Right atrium auricular region (tissue), 2 donors: Measurements from ENCODE around the gene WWOX. TPM values are rescaled to one million over a fixed set of nuclear protein-coding genes. Genes with fewer than 3 reads are reported as not detected.

ENCODE experiments used
- DNase-seq: peaks from one replicate; pipeline ENCODE4 v3.0.0-alpha.2; 2019; ENCODE audit warnings: low spot score
- H3K27ac ChIP-seq, 2 donors: fragments of 200-600 bp; sonication (generic); 1 replicate in 1 of 2; 2 replicates in 1 of 2; pipeline ENCODE4 v1.5.1; 2016 to 2019
- H3K27me3 ChIP-seq, 2 donors: fragments of 200-600 bp; sonication (generic); one replicate each; pipeline versions ENCODE4 v1.5.1 to v1.6.0; 2017 to 2019
- H3K36me3 ChIP-seq: fragments of 200-600 bp; sonication (generic); one replicate; pipeline ENCODE4 v1.5.1; 2016
- H3K4me1 ChIP-seq, 2 donors: fragments of 200-600 bp; sonication (generic); one replicate each; pipeline versions ENCODE4 v1.5.1 to v1.6.0; 2017 to 2019
- H3K4me3 ChIP-seq, 2 donors: fragments of 200-600 bp; sonication (generic); 1 replicate in 1 of 2; 2 replicates in 1 of 2; pipeline ENCODE4 v1.5.1; 2017 to 2019; ENCODE audit warnings: mild to moderate bottlenecking in 1 of 2, moderate library complexity in 1 of 2
- H3K9me3 ChIP-seq, 2 donors: fragments of 200-600 bp; sonication (generic); one replicate each; pipeline ENCODE4 v1.5.1; 2019
- total RNA-seq, 2 donors: library from RNA; depleted of rRNA; stranded (reverse); fragments of >200 nt; gene quantifications; one replicate each; pipeline ENCODE4 v1.1.0, GENCODE V29; 2016
- TF ChIP-seq, protein P1 (sequence below), 2 donors: fragments of 200-600 bp; sonication (generic); IDR thresholded peaks; one replicate each; pipeline ENCODE4 v1.5.1; 2019; ENCODE audit warnings: antibody characterized with exemption in 2 of 2

Gene WWOX
- total RNA-seq, 2 donors from 2014 or later: 14.8 to 20.8 TPM

DNA sequence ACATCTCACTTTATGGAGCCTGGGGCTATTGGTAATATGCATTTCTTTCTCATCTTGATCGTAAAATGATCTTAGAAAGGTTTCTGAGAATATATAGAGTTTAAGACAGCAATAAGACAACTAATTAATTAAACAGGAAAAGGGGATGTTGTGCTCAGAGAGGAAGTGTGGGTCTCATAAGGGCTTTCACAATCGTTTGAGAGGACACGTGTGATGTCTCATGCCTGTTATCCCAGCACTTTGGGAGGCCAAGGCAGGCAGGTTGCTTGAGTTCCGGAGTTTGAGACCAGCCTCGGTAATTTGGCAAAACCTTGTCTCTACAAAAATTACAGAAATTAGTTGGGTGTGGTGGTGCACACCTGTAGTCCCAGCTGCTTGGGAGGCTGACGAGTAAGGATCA, 295.6 kb downstream of the WWOX start:
- no peaks in the 10 kb centered on the region for H3K9me3 ChIP-seq
- H3K4me3 ChIP-seq: no peak overlapping the region
- TF ChIP-seq, protein P1, sequence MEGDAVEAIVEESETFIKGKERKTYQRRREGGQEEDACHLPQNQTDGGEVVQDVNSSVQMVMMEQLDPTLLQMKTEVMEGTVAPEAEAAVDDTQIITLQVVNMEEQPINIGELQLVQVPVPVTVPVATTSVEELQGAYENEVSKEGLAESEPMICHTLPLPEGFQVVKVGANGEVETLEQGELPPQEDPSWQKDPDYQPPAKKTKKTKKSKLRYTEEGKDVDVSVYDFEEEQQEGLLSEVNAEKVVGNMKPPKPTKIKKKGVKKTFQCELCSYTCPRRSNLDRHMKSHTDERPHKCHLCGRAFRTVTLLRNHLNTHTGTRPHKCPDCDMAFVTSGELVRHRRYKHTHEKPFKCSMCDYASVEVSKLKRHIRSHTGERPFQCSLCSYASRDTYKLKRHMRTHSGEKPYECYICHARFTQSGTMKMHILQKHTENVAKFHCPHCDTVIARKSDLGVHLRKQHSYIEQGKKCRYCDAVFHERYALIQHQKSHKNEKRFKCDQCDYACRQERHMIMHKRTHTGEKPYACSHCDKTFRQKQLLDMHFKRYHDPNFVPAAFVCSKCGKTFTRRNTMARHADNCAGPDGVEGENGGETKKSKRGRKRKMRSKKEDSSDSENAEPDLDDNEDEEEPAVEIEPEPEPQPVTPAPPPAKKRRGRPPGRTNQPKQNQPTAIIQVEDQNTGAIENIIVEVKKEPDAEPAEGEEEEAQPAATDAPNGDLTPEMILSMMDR (IDR thresholded peaks at IDR 0.05): no peak
- no peak for DNase-seq
- peaks cover 0 to 13% of the 10 kb centered on the region in 2 donors for H3K4me1 ChIP-seq
- H3K27ac ChIP-seq: no peak overlapping the region
- H3K36me3 ChIP-seq: no peaks in the 10 kb centered on the region
- H3K27me3 ChIP-seq: no peaks in the 10 kb centered on the region

DNA sequence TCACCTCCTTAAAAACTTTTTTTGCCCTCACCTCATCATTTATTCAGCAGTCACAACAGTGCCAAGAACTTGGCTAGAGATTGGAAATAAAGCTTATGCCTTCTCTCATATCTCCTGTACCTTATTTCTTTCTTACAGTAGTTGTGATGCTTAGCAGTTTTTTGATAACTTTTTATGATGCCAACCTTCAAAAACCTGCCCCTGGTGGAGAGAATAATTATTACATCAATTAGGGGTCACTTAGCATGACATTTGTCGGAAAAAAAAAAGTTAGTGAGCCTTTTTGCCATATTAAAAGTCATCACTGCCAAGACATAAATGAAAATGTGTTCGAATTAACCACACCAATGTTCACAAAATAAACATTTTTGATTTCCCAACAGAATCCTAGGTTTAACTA, 296.6 kb downstream of the WWOX start:
- DNase-seq: no peak
- H3K9me3 ChIP-seq: no peaks in the 10 kb centered on the region

DNA sequence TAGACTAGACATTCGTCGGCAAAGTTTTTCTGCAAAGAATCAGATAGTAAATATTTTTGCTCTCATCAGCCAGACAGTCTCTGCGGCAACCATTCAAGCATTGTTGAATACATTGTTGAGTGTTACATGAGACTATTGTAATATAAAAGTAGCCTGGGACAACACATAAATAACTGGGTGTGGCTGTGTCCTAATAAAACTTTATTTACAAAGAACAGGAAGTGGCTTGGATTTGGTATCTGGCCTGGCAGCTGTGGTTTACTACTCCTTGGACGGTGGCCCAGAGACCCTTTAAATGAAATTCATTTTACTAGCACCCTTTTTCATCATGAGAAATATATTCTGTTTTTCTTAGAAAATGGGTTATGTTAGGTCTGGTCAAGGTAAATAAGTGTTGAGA, 297.2 kb downstream of the WWOX start:
- Histone ChIP-seq H3K36me3 (no peaks in the 10 kb centered on the region), H3K27me3 (no peaks in the 10 kb centered on the region), H3K27ac (no peak overlapping the region), H3K9me3 (no peaks in the 10 kb centered on the region), H3K4me1 (no peaks in the 10 kb centered on the region), H3K4me3 (no peak overlapping the region)
- DNase-seq: no peak
- TF ChIP-seq, protein P1 (IDR thresholded peaks at IDR 0.05): no peak

More for the DNA sequence above, 296.6 kb downstream of the WWOX start:
- TF ChIP-seq, protein P1 (IDR thresholded peaks at IDR 0.05): peak in 1 of 2 donors; percentile 54
- Histone ChIP-seq H3K4me1 (peaks cover 0 to 3% of the 10 kb centered on the region in 2 donors), H3K36me3 (no peaks in the 10 kb centered on the region), H3K4me3 (no peak overlapping the region), H3K27ac (no peak overlapping the region), H3K27me3 (no peaks in the 10 kb centered on the region)

DNA sequence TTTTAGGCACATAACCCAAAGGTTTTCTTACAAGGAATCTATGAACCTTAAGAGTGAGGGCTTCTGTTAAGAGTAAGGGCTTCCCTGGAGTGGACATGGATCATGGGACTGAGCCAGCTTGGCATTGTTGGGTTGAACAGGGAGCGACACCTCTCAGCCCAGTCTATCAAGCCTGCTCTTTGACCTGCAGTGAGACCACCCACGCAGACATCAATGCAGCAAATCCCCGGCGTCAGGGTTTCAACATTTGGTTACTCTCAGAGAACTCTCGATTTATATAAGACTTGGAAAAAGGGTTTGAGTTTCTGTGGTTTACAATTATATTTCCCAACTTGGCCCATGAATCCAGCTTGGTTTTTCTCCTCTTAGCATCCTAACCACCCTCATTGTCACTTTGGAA, 299.9 kb downstream of the WWOX start:
- Histone ChIP-seq H3K27ac (no peak overlapping the region), H3K9me3 (no peaks in the 10 kb centered on the region), H3K4me3 (no peak overlapping the region), H3K4me1 (no peaks in the 10 kb centered on the region), H3K27me3 (no peaks in the 10 kb centered on the region), H3K36me3 (no peaks in the 10 kb centered on the region)
- TF ChIP-seq, protein P1 (IDR thresholded peaks at IDR 0.05): no peak
- DNase-seq: no peak

DNA sequence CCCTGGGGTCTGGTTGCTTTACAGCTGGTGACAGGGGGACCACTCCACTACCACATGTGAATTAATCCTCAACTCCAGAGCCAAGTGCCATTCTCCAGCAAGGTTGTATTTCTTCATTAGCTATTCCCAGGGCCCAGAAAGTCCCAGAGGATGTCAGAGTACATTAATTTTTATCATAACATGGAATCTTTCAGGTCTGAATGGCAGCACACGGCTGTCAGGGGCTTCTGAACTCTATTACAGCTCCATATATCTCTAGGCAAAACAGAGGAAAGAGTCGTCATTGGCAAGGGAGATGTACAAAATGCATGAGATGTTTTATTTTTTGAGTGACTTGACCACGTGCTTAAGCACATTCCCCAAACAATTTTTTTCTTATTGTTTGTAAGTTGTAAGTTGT, 303.4 kb downstream of the WWOX start:
- Histone ChIP-seq H3K27ac (no peak overlapping the region), H3K4me1 (no peaks in the 10 kb centered on the region), H3K36me3 (no peaks in the 10 kb centered on the region), H3K4me3 (no peak overlapping the region), H3K27me3 (no peaks in the 10 kb centered on the region), H3K9me3 (no peaks in the 10 kb centered on the region)
- no peak for DNase-seq
- TF ChIP-seq, protein P1 (IDR thresholded peaks at IDR 0.05): no peak

DNA sequence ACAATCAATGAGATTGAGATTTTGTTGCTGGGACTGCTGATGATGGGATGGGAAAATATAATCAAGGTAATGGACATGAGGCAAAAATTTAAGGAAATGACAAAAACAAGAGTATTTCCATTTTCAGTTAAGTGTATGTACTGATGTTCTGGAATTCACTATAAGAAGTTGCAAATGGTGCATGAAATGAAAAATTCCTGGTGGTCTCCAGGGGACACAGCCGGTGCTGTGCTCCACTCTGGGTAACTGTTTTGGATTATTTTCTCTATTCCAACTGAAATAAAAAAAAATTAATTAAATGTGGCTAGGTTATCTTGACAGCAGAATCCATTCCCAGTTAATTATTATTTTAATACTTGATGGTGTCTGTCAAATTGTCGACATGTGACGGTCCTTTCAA, 305.6 kb downstream of the WWOX start:
- TF ChIP-seq, protein P1 (IDR thresholded peaks at IDR 0.05): no peak
- DNase-seq: no peak

More for the DNA sequence above, 305.6 kb downstream of the WWOX start:
- no peaks in the 10 kb centered on the region for H3K27me3 ChIP-seq
- no peak overlapping the region for H3K4me3 ChIP-seq
- no peaks in the 10 kb centered on the region for H3K4me1 ChIP-seq
- peaks cover 0 to 8% of the 10 kb centered on the region in 2 donors for H3K9me3 ChIP-seq
- no peak overlapping the region for H3K27ac ChIP-seq
- H3K36me3 ChIP-seq: no peaks in the 10 kb centered on the region
